ENCODE data around the gene PTGES. TPM values are rescaled to one million over a fixed set of nuclear protein-coding genes. Genes with fewer than 3 reads are reported as not detected.
A peak's percentile ranks its signal among the peaks of the same experiment; 100 is the strongest.
"Not testable (repeated sequence)": the region's sequence is repeated elsewhere in the genome, so short reads cannot be mapped to it uniquely, and the experiment has no call there.

The PTGES gene, protein sequence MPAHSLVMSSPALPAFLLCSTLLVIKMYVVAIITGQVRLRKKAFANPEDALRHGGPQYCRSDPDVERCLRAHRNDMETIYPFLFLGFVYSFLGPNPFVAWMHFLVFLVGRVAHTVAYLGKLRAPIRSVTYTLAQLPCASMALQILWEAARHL
- total RNA-seq (1 to 10 TPM; 1.9 to 9.6 (median 6.1) TPM), polyA plus RNA-seq (3.7 TPM)
- long read RNA-seq, donor 1, transcript PTGES-201 (3 exons, 1,774 nt) = major isoform, 7 of 8 reads
- long read RNA-seq, donor 1, partial matches to known transcripts = 0 of 8 reads
- long read RNA-seq, donor 1, other reads (novel, unspliced or antisense) = 1 of 8 reads
- long read RNA-seq, donor 2, transcript PTGES-201 (3 exons, 1,774 nt) = major isoform, 6 of 7 reads
- long read RNA-seq, donor 2, partial matches to known transcripts = 1 of 7 reads
- long read RNA-seq, donor 2, other reads (novel, unspliced or antisense) = 0 of 7 reads
- long read RNA-seq, donor 3, transcript PTGES-201 (3 exons, 1,774 nt) = major isoform, 13 of 16 reads
- long read RNA-seq, donor 3, partial matches to known transcripts = 0 of 16 reads
- long read RNA-seq, donor 3, other reads (novel, unspliced or antisense) = 3 of 16 reads
- long read RNA-seq, donor 4, partial matches to known transcripts = 0 of 3 reads
- long read RNA-seq, donor 4, other reads (novel, unspliced or antisense) = 1 of 3 reads

DNA sequence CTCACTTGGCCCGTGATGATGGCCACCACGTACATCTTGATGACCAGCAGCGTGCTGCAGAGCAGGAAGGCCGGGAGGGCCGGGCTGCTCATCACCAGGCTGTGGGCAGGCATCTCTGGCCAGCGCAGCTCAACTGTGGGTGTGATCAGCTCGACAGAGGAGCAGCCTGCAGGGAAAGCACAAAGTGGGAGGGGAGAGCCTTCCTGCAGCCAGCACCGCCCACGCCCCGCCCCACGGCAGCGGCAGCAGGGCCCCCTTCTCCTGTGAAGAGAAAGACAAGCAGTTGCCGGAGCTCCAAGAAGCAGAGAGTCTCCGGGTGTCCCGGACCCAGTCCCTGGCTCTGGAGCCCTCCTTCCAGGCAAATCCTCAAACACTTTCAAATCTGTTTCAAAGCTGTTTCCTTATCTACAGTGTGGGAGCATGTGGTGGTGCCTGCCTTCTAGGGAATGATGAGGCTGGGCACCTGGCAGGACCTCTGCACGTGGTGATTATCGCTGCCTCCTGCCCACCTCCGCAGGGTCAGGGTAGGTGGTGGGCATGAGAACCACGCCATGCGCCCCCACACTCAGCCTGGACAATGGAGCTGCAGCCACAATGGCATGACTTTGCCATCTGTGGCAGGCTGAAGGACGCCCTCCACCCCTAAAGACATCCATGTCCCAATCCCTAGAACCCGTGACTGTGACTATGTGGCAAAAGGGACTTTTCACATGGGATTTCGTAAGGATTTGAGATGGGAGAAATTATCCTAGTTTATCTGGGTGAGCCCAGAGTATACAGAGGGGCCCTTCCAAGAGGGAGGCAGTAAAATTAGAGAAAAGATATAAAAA lies at the start of gene PTGES:
TSS of gene PTGES (minus strand) at position 143 of the 830 bp plus-strand sequence. CDS start at position 113, 30 bp downstream.
- intact Hi-C loops (cut with DNase I) = no loop called here
- peak; percentile 81 to 93 (median 93) for DNase-seq
- WGBS = 18% methylated on average over 23 of the region's 23 CpGs
- no peaks in the 10 kb centered on the region for H3K9me3 ChIP-seq (ENCODE audit: control insufficient read depth, low read length)
- no peaks in the 10 kb centered on the region for H3K27me3 ChIP-seq (ENCODE audit: control insufficient read depth, insufficient read depth)
- H3K4me3 ChIP-seq (ENCODE audit: low read length) = peak within 1 kb of the TSS; percentile 8
- H3K27ac ChIP-seq (ENCODE audit: low read length) = no peak within 1 kb of the TSS
- ATAC-seq = peak; percentile 95
- H3K4me1 ChIP-seq (ENCODE audit: control insufficient read depth, insufficient read depth, low read length) = no peaks in the 10 kb centered on the region

DNA sequence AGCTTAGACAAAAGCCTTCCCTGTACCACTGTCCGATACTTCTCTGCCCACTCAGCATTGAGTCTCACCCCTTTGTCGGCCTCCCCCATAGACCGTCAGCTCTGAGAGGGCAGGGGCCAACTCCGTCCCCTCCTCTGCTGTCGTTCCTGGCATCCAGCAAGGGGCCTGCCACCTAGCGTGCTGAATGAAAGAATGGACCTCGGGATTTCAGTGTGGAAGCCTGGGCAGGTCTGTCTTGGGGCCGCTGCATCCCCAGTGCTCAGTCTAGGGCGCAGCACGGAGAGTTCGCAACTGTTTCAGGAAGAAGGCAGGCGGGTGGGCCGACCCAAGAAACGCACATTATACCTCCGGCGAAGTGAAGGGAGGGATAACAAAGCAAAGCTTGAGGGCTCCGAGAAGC lies 48.7 kb upstream of the PTGES start:
- H3K4me3 ChIP-seq (ENCODE audit: low read length) = no peak overlapping the region
- DNase-seq (no peak), ATAC-seq (no peak)
- H3K27ac ChIP-seq (ENCODE audit: low read length) = no peak overlapping the region
- WGBS = 80% methylated on average over 17 of the region's 17 CpGs
- intact Hi-C loops (cut with DNase I) = no loop called here
- no peaks in the 10 kb centered on the region for H3K27me3 ChIP-seq (ENCODE audit: control insufficient read depth, insufficient read depth)
- no peaks in the 10 kb centered on the region for H3K9me3 ChIP-seq (ENCODE audit: control insufficient read depth, low read length)
- H3K4me1 ChIP-seq (ENCODE audit: control insufficient read depth, insufficient read depth, low read length) = peaks cover 6% of the 10 kb centered on the region

DNA sequence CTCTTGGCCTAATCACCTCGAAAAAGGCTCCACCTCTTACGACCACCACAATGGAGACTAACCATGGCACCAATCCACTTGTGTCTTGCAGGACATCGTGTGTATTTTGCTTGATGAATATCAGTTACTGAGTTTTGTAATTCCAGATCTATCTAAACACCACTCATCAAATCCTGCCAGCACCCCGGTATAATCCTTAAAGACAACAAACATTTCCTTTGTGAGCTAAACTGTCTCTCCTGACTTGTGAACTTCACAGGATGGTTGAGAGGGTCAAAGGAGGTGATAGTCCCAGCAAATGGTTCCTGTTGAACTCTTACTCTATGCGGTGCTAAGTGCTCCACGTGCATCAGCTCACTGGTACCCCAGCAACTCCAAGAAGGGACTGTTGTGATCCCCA lies 46.1 kb upstream of the PTGES start:
- 41% methylated on average over 6 of the region's 6 CpGs for WGBS
- H3K27me3 ChIP-seq (ENCODE audit: control insufficient read depth, insufficient read depth) = no peaks in the 10 kb centered on the region
- H3K4me1 ChIP-seq (ENCODE audit: control insufficient read depth, insufficient read depth, low read length) = peaks cover 4% of the 10 kb centered on the region
- H3K9me3 ChIP-seq (ENCODE audit: control insufficient read depth, low read length) = no peaks in the 10 kb centered on the region
- no peak overlapping the region for H3K27ac ChIP-seq (ENCODE audit: low read length)
- DNase-seq (no peak), ATAC-seq (no peak)
- no peak overlapping the region for H3K4me3 ChIP-seq (ENCODE audit: low read length)
- intact Hi-C loops (cut with DNase I) = no loop called here

DNA sequence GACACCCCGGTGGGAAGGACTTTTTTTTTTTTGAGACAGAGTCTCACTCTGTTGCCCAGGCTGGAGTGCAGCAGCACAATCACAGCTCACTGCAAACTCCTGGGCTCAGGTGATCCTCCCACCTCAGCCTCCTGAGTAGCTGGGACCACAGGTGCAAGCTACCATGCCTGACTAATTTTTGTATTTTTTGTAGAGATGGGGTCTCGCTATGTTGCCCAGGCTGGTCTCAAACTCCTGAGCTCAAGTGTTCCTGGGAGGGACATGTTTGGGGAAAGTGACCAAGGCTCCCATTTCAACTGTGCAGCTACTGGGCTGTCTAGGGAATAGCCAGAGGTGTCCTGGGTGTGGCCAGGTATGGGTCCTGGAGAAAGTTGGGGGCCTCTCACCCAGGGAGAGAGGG lies 43.2 kb upstream of the PTGES start:
- 85% methylated on average over 2 of the region's 2 CpGs for WGBS
- intact Hi-C loops (cut with DNase I) = not testable (repeated sequence)

DNA sequence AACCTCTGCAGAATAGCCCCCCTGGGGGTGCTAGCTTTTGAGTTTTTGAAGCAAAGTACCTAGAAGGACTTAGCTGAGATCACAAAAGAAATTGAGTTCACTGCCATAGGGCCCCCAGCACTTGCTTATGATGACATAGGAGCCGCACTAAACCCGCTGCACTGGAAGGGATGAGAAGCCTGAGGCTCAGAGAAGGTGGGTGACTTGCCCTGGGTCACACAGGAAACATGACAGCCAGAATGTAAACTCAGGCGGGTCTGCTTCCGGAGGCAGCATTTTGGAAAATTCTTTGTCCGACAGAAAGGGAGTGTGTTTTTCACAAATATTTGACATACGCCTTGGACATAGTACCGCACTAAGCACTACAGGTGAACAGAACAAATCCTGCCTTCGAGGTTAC lies 41.7 kb upstream of the PTGES start:
- 81% methylated on average over 8 of the region's 8 CpGs for WGBS
- intact Hi-C loops (cut with DNase I) = no loop called here
- H3K27me3 ChIP-seq (ENCODE audit: control insufficient read depth, insufficient read depth) = no peaks in the 10 kb centered on the region

More for the DNA sequence above, 43.2 kb upstream of the PTGES start:
- H3K27me3 ChIP-seq (ENCODE audit: control insufficient read depth, insufficient read depth); ATAC-seq; H3K9me3 ChIP-seq (ENCODE audit: control insufficient read depth, low read length); DNase-seq; H3K4me3 ChIP-seq (ENCODE audit: low read length); H3K4me1 ChIP-seq (ENCODE audit: control insufficient read depth, insufficient read depth, low read length); H3K27ac ChIP-seq (ENCODE audit: low read length): not testable (repeated sequence)

DNA sequence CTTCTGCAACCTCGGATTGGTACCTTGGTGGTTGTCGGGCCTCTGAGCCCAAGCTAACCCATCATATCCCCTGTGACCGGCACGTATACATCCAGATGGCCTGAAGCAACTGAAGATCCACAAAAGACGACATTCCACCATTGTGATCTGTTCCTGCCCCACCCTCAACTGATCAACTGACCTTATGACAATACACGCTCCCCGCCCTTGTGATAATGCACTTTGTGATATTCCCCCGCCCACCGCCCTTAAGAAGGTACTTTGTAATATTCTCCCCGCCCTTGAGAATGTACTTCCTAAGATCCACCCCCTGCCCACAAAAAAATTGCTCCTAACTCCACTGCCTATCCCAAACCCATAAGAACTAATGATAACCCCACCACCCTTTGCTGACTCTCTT lies 33.6 kb upstream of the PTGES start:
- Histone ChIP-seq H3K4me1 (ENCODE audit: control insufficient read depth, insufficient read depth, low read length) (no peaks in the 10 kb centered on the region), H3K4me3 (ENCODE audit: low read length) (no peak overlapping the region), H3K27me3 (ENCODE audit: control insufficient read depth, insufficient read depth) (no peaks in the 10 kb centered on the region), H3K27ac (ENCODE audit: low read length) (no peak overlapping the region), H3K9me3 (ENCODE audit: control insufficient read depth, low read length) (no peaks in the 10 kb centered on the region)
- WGBS = 74% methylated on average over 10 of the region's 10 CpGs
- no peak for ATAC-seq
- intact Hi-C loops (cut with DNase I) = loop anchor here (10.0 kb wide), 2 partner anchors 142 to 652 kb away; partner anchors contain the start of gene ASB6 (in 2 of the 4)
- no peak for DNase-seq

More for the DNA sequence above, 41.7 kb upstream of the PTGES start:
- H3K4me1 ChIP-seq (ENCODE audit: control insufficient read depth, insufficient read depth, low read length) = no peaks in the 10 kb centered on the region
- H3K27ac ChIP-seq (ENCODE audit: low read length) = no peak overlapping the region
- no peaks in the 10 kb centered on the region for H3K9me3 ChIP-seq (ENCODE audit: control insufficient read depth, low read length)
- no peak overlapping the region for H3K4me3 ChIP-seq (ENCODE audit: low read length)
- ATAC-seq = no peak
- DNase-seq = no peak

DNA sequence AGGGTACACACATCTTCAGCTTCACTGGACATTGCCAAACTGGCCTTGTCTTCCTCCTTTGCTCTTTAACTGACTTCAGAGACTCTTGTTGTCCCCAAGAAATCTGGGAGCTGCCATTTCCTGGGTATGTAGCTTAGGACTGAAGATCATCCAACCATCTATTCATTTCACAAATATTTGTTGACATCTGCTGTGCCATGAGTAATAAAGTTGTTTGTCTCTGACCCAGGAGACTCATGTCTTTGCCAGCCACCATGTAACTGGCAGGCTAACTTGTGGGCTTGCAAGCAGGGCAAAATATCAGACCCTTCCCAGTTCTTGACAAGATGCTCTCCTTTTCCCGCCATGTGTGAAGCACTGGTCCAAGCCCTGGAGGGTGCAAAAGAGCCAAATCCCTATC lies 33.0 kb upstream of the PTGES start:
- DNase-seq (no peak), ATAC-seq (no peak)
- Histone ChIP-seq H3K9me3 (ENCODE audit: control insufficient read depth, low read length) (no peaks in the 10 kb centered on the region), H3K27me3 (ENCODE audit: control insufficient read depth, insufficient read depth) (no peaks in the 10 kb centered on the region), H3K4me1 (ENCODE audit: control insufficient read depth, insufficient read depth, low read length) (no peaks in the 10 kb centered on the region), H3K4me3 (ENCODE audit: low read length) (no peak overlapping the region), H3K27ac (ENCODE audit: low read length) (no peak overlapping the region)
- 95% methylated on average over 1 of the region's 1 CpG for WGBS
- intact Hi-C loops (cut with DNase I) = loop anchor here (10.0 kb wide), 2 partner anchors 141 to 651 kb away; partner anchors contain the start of gene ASB6 (in 2 of the 4)

DNA sequence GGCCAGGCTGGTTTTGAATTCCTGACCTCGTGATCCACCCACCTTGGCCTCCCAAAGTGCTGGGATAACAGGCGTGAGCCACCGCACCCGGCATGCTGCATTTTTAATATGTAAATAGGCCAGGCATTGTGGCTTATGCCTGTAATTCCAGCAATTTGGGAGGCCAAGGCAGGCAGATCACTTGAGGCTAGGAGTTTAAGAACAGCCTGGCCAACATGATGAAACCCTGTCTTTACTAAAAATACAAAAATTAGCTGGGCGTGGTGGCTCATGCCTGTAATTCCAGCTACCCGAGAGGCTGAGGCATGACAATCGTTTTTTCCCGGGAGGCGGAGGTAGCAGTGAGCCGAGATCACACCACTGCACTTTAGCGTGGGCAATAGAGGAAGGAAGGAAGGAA lies 32.1 kb upstream of the PTGES start:
- not testable (repeated sequence) for H3K4me3 ChIP-seq (ENCODE audit: low read length); H3K9me3 ChIP-seq (ENCODE audit: control insufficient read depth, low read length); H3K27me3 ChIP-seq (ENCODE audit: control insufficient read depth, insufficient read depth); H3K27ac ChIP-seq (ENCODE audit: low read length); ATAC-seq; H3K4me1 ChIP-seq (ENCODE audit: control insufficient read depth, insufficient read depth, low read length); DNase-seq
- WGBS = 72% methylated on average over 11 of the region's 11 CpGs
- intact Hi-C loops (cut with DNase I) = loop anchor here (5.0 to 10.0 kb wide), 5 partner anchors 43 to 650 kb away; partner anchors contain the start of gene ASB6 (in 4 of the 4)

DNA sequence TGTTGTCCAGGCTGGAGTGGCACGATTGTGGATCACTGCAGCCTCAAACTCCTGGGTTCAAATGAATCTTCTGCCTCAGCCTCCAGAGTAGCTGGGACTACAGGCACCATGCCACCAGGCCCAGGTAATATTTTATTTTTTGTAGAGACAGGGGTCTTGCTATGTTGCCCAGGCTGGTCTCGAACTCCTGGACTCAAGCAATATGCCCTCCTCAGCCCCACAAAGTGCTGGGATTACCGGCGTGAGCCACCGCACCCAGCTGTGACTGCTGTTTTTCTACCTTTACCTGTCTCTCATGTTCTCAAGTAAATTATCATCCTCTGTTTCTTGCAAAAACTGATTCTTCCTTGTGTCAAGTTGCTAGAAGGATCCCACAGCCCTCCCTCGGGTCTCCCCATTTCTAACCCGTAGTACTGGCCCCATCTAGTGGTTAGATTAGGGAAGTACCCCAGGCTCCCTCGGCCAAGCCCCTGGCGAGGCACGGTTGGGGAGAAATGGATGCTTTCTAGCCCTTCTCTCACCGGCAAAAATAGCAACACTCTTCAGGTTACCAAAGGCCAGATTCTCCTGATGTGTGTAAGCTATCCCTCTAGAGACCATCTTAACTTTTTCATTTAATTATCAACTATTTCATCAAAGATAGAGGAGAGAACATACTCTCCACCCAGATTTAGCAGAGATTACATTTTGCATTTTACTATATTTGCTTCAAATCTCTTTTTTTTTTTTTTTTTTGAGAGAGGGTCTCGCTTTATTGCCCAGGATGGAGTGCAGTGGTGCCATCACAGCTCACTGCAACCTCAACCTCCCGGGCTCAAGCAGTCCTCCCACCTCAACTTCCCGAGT lies 30.9 kb upstream of the PTGES start:
- Histone ChIP-seq H3K9me3 (ENCODE audit: control insufficient read depth, low read length) (no peaks in the 10 kb centered on the region), H3K27me3 (ENCODE audit: control insufficient read depth, insufficient read depth) (no peaks in the 10 kb centered on the region), H3K27ac (ENCODE audit: low read length) (no peak overlapping the region), H3K4me3 (ENCODE audit: low read length) (no peak overlapping the region), H3K4me1 (ENCODE audit: control insufficient read depth, insufficient read depth, low read length) (no peaks in the 10 kb centered on the region)
- ATAC-seq = peak; percentile 88 to 91
- DNase-seq = peak; percentile 66 to 82 (median 69)
- intact Hi-C loops (cut with DNase I) = loop anchor here (2.0 to 10.0 kb wide), 6 partner anchors 41 to 649 kb away; partner anchors contain the start of gene ASB6 (in 4 of the 4)
- WGBS = 35% methylated on average over 14 of the region's 14 CpGs

DNA sequence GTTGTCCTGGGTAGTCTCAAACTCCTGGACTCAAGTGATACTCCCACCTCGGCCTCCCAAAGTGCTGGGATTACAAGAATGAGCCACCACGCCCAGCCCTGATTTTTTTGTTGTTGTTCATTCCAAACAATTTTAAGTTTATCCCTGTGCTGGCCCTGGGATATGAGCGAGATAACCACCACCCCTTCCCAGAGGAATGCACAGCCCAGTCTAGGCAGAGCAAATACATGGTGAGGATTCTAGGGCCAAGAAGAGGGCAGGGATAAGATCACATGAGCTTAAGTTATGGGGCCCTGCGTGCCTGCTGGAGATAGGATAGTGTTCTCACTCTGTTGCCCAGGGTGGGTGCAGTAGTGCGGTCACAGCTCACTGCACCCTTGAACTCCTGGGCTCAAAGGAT lies 29.1 kb upstream of the PTGES start:
- H3K4me1 ChIP-seq (ENCODE audit: control insufficient read depth, insufficient read depth, low read length) = no peaks in the 10 kb centered on the region
- H3K4me3 ChIP-seq (ENCODE audit: low read length) = no peak overlapping the region
- ATAC-seq (no peak), DNase-seq (peak in 1 of 3 donors; percentile 5)
- H3K27ac ChIP-seq (ENCODE audit: low read length) = no peak overlapping the region
- WGBS = 69% methylated on average over 5 of the region's 5 CpGs
- H3K27me3 ChIP-seq (ENCODE audit: control insufficient read depth, insufficient read depth) = no peaks in the 10 kb centered on the region
- H3K9me3 ChIP-seq (ENCODE audit: control insufficient read depth, low read length) = no peaks in the 10 kb centered on the region
- intact Hi-C loops (cut with DNase I) = loop anchor here (2.0 to 10.0 kb wide), 6 partner anchors 40 to 647 kb away; partner anchors contain the start of gene ASB6 (in 4 of the 4)
